GM04504 (cell line): Measurements from ENCODE around the gene CPSF4L.
"Not testable (repeated sequence)": the region's sequence is repeated elsewhere in the genome, so short reads cannot be mapped to it uniquely, and the experiment has no call there.

ENCODE experiments used
- DNase-seq: peaks from one replicate; pipeline ENCODE4 v3.0.0-alpha.2; 2012; ENCODE audit warnings: low read depth

CPSF4L gene

GRCh38 chr17:73268582-73269328 lies 7.1 kb upstream of the CPSF4L start:
- no peak for DNase-seq

- DNase-seq, result no peak
Measured at GRCh38 chr17:73267648-73268537, 6.2 kb upstream of the CPSF4L start.

GRCh38 chr17:73266796-73267195 lies 5.1 kb upstream of the CPSF4L start:
- no peak for DNase-seq

- no peak for DNase-seq
Measured at GRCh38 chr17:73265646-73266640, 4.3 kb upstream of the CPSF4L start.

GRCh38 chr17:73264448-73264847 lies 2.8 kb upstream of the CPSF4L start:
- DNase-seq, result not testable (repeated sequence)

- no peak for DNase-seq
Measured at GRCh38 chr17:73262676-73263642, 1.3 kb upstream of the CPSF4L start.

- no peak for DNase-seq
Measured at GRCh38 chr17:73261952-73262675, 434 bp upstream of the CPSF4L start.

- DNase-seq, result no peak
Measured at GRCh38 chr17:73257516-73257915, 4.2 kb downstream of the CPSF4L start.

- no peak for DNase-seq
Measured at GRCh38 chr17:73256220-73256619, 5.5 kb downstream of the CPSF4L start.

- peak; percentile 18 for DNase-seq
Measured at GRCh38 chr17:73255671-73256181, 6.0 kb downstream of the CPSF4L start.

- no peak for DNase-seq
Measured at GRCh38 chr17:73251871-73252270, 9.8 kb downstream of the CPSF4L start.

- DNase-seq, result no peak
Measured at GRCh38 chr17:73250851-73251640, 10.6 kb downstream of the CPSF4L start.

- DNase-seq, result no peak
Measured at GRCh38 chr17:73249700-73250099, 12.0 kb downstream of the CPSF4L start.

GRCh38 chr17:73248532-73248931 lies 13.1 kb downstream of the CPSF4L start:
- no peak for DNase-seq

GRCh38 chr17:73247726-73248125 lies 14.0 kb downstream of the CPSF4L start:
- DNase-seq, result no peak

GRCh38 chr17:73240561-73240960 lies 21.1 kb downstream of the CPSF4L start:
- DNase-seq, result no peak

GRCh38 chr17:73237714-73238113 lies 24.0 kb downstream of the CPSF4L start:
- DNase-seq, result no peak

- DNase-seq, result no peak
Measured at GRCh38 chr17:73234736-73235135, 26.9 kb downstream of the CPSF4L start.
